Esophagus squamous epithelium (tissue), 5 donors: ENCODE results near the gene COG5. TPM values are rescaled to one million over a fixed set of nuclear protein-coding genes. Genes with fewer than 3 reads are reported as not detected.

ENCODE experiments used
- DNase-seq: peaks from one replicate; lab custom pipeline; 2025; lab: John Stamatoyannopoulos, UW
- H3K27ac ChIP-seq, 4 donors: fragments of 200-600 bp; sonication (generic); one replicate each; pipeline ENCODE4 v1.5.1; 2016 to 2019; ENCODE audit warnings: mild to moderate bottlenecking in 1 of 4
- H3K27me3 ChIP-seq, 4 donors: fragments of 200-600 bp; sonication (generic); 1 replicate in 3 of 4; 2 replicates in 1 of 4; pipeline versions ENCODE4 v1.5.1 to v1.6.0; 2017 to 2021; ENCODE audit warnings: antibody characterized with exemption in 1 of 4
- H3K36me3 ChIP-seq, 3 donors: fragments of 200-600 bp; sonication (generic); one replicate each; pipeline ENCODE4 v1.5.1; 2016 to 2019
- H3K4me1 ChIP-seq, 3 donors: fragments of 200-600 bp; sonication (generic); one replicate each; pipeline ENCODE4 v1.5.1; 2017 to 2019
- H3K4me3 ChIP-seq, 4 donors: fragments of 200-600 bp; sonication (generic); 1 replicate in 3 of 4; 2 replicates in 1 of 4; pipeline ENCODE4 v1.5.1; 2016 to 2019; ENCODE audit warnings: mild to moderate bottlenecking in 2 of 4, moderate library complexity in 1 of 4
- H3K9me3 ChIP-seq, 3 donors: fragments of 200-600 bp; sonication (generic); one replicate each; pipeline ENCODE4 v1.5.1; 2016 to 2019
- CTCF ChIP-seq, 6 experiments: fragments of 450-650 bp in 4 of 6; fragments of 200-600 bp in 2 of 6; sonication (generic) in 2 of 6; IDR thresholded peaks; one replicate each; pipeline ENCODE4 v1.5.1; 2016 to 2019; ENCODE audit warnings: antibody characterized with exemption in 6 of 6, mild to moderate bottlenecking in 4 of 6, moderate library complexity in 4 of 6
- POLR2A ChIP-seq, 4 donors: fragments of 450-650 bp; IDR thresholded peaks; one replicate each; pipeline ENCODE4 v1.6.1; 2017; ENCODE audit warnings: antibody characterized with exemption in 4 of 4, mild to moderate bottlenecking in 4 of 4, moderate library complexity in 3 of 4
- WGBS, 2 donors: methylation state at CpG; one replicate each; pipeline ENCODE4 v1.1.5; 2018; 5-methylcytosine and 5-hydroxymethylcytosine counted together
- intact Hi-C: fragments of 100-400 bp; cut with DNase I; formaldehyde crosslinking; loops from one replicate; pipeline ENCODE4 v1.15.0; 2022
- total RNA-seq, 4 donors: library from RNA; depleted of rRNA; stranded (reverse); fragments of >200 nt; gene quantifications; one replicate each; pipeline ENCODE4 v1.1.0, GENCODE V29; 2016
- donor health status: DM: yes; HTN: yes; CAD: no.

The COG5 gene
- total RNA-seq, 4 donors from 2014 or later = 24.4 to 30.0 (median 27.2) TPM

- intact Hi-C loops = no loop called here
- no peak for DNase-seq
- no peaks in the 10 kb centered on the region for H3K36me3 ChIP-seq
- TF ChIP-seq CTCF (IDR thresholded peaks at IDR 0.05) (no peak), POLR2A (IDR thresholded peaks at IDR 0.05) (no peak)
- 59 to 76% methylated on average over 3 of the region's 3 CpGs for WGBS, 2 donors
- no peaks in the 10 kb centered on the region for H3K4me1 ChIP-seq
- no peaks in the 10 kb centered on the region for H3K9me3 ChIP-seq
- no peak overlapping the region for H3K27ac ChIP-seq
- H3K27me3 ChIP-seq = no peaks in the 10 kb centered on the region
- H3K4me3 ChIP-seq = no peak overlapping the region
Measured at GRCh38 chr7:107471292-107472070, 92.2 kb downstream of the COG5 start.

- Histone ChIP-seq H3K4me3 (no peak within 1 kb of the TSS), H3K27ac (no peak within 1 kb of the TSS), H3K27me3 (no peaks in the 10 kb centered on the region), H3K4me1 (no peaks in the 10 kb centered on the region), H3K9me3 (no peaks in the 10 kb centered on the region), H3K36me3 (no peaks in the 10 kb centered on the region)
- TF ChIP-seq POLR2A (IDR thresholded peaks at IDR 0.05) (no peak), CTCF (IDR thresholded peaks at IDR 0.05) (no peak)
- intact Hi-C loops = loop anchor here (10.0 kb wide), 1 partner anchor 395 kb away; no protein-coding TSS in a partner anchor
- no peak for DNase-seq
- 83% methylated on average over 4 of the region's 4 CpGs for WGBS, 2 donors
Measured at GRCh38 chr7:107469929-107470328, 93.8 kb downstream of the COG5 start, which contains the start of gene GPR22. GPR22 (plus strand) TSS chr7:107470057; CDS start chr7:107474061, 4,004 bp downstream.

GRCh38 chr7:107468824-107469223 is 94.9 kb downstream of the COG5 start:
- no peak for DNase-seq
- no peak for TF ChIP-seq POLR2A (IDR thresholded peaks at IDR 0.05)
- no peak for TF ChIP-seq CTCF (IDR thresholded peaks at IDR 0.05)
- Histone ChIP-seq H3K4me3 (no peak overlapping the region), H3K27ac (no peak overlapping the region), H3K27me3 (no peaks in the 10 kb centered on the region), H3K4me1 (no peaks in the 10 kb centered on the region), H3K36me3 (no peaks in the 10 kb centered on the region), H3K9me3 (no peaks in the 10 kb centered on the region)
- WGBS, 2 donors = 93 to 100% methylated on average over 1 of the region's 1 CpG
- intact Hi-C loops = loop anchor here (10.0 kb wide), 1 partner anchor 396 kb away; no protein-coding TSS in a partner anchor

GRCh38 chr7:107467972-107468371 is 95.7 kb downstream of the COG5 start:
- H3K36me3 ChIP-seq = no peaks in the 10 kb centered on the region
- no peak overlapping the region for H3K27ac ChIP-seq
- no peaks in the 10 kb centered on the region for H3K27me3 ChIP-seq
- TF ChIP-seq CTCF (IDR thresholded peaks at IDR 0.05) (no peak), POLR2A (IDR thresholded peaks at IDR 0.05) (no peak)
- intact Hi-C loops = loop anchor here (10.0 kb wide), 1 partner anchor 397 kb away; no protein-coding TSS in a partner anchor
- no peak for DNase-seq
- no peak overlapping the region for H3K4me3 ChIP-seq
- H3K4me1 ChIP-seq = no peaks in the 10 kb centered on the region
- H3K9me3 ChIP-seq = no peaks in the 10 kb centered on the region
- WGBS, 2 donors = 90 to 98% methylated on average over 2 of the region's 2 CpGs

- no peak for TF ChIP-seq POLR2A (IDR thresholded peaks at IDR 0.05)
- no peak for TF ChIP-seq CTCF (IDR thresholded peaks at IDR 0.05)
- H3K27ac ChIP-seq = no peak overlapping the region
- no peak overlapping the region for H3K4me3 ChIP-seq
- no peaks in the 10 kb centered on the region for H3K27me3 ChIP-seq
- intact Hi-C loops = loop anchor here (5.0 to 10.0 kb wide), 2 partner anchors 258 to 400 kb away; no protein-coding TSS in a partner anchor
- no peaks in the 10 kb centered on the region for H3K4me1 ChIP-seq
- H3K9me3 ChIP-seq = no peaks in the 10 kb centered on the region
- H3K36me3 ChIP-seq = no peaks in the 10 kb centered on the region
- 69 to 86% methylated on average over 3 of the region's 3 CpGs for WGBS, 2 donors
- no peak for DNase-seq
Measured at GRCh38 chr7:107464666-107465226, 99.0 kb downstream of the COG5 start.
